GM18519 (cell line): Measurements from ENCODE around the gene AGFG1.
"Not testable (repeated sequence)": the region's sequence is repeated elsewhere in the genome, so short reads cannot be mapped to it uniquely, and the experiment has no call there.

Experiments used
- ATAC-seq: cut with Tn5 transposase; IDR thresholded peaks from one replicate; pipeline ENCODE4 v1.9.1; 2021; ENCODE audit warnings: mild to moderate bottlenecking, moderate library complexity; ENCODE audit not compliant: unreplicated experiment, low FRiP score

AGFG1 gene

GRCh38 chr2:227598835-227599503 is 127.0 kb downstream of the AGFG1 start, which contains the start of gene SCYGR2:
Gene SCYGR2, plus strand, starts transcription at chr2:227598893. Its CDS starts 0 bp downstream, at chr2:227598893.
- ATAC-seq, result not testable (repeated sequence)

GRCh38 chr2:227602358-227602757 is 130.4 kb downstream of the AGFG1 start:
- no peak for ATAC-seq

GRCh38 chr2:227606476-227606875 is 134.5 kb downstream of the AGFG1 start:
- ATAC-seq, result no peak

- no peak for ATAC-seq
Observed at GRCh38 chr2:227607941-227608340, 136.0 kb downstream of the AGFG1 start.

- no peak for ATAC-seq
Observed at GRCh38 chr2:227608561-227609338, 136.8 kb downstream of the AGFG1 start.

- ATAC-seq, result no peak
Observed at GRCh38 chr2:227610123-227610522, 138.2 kb downstream of the AGFG1 start.
